ENCODE data around the gene SLC7A11.
A peak's percentile ranks its signal among the peaks of the same experiment; 100 is the strongest.

SLC7A11 gene

GRCh38 chr4:138242076-138242833, at the start of gene SLC7A11:
Gene SLC7A11 (minus strand): TSS chr4:138242349. CDS start chr4:138242069, 280 bp downstream.
- DNase-seq: peak; percentile 56

GRCh38 chr4:138291431-138291830, 49.3 kb upstream of the SLC7A11 start:
- DNase-seq: no peak

GRCh38 chr4:138290805-138291204, 48.7 kb upstream of the SLC7A11 start:
- no peak for DNase-seq

GRCh38 chr4:138279286-138279685, 37.1 kb upstream of the SLC7A11 start:
- no peak for DNase-seq

GRCh38 chr4:138277133-138277532, 35.0 kb upstream of the SLC7A11 start:
- DNase-seq: no peak

- DNase-seq: no peak
These were observed 33.9 kb upstream of the SLC7A11 start for GRCh38 chr4:138275963-138276621.

GRCh38 chr4:138275216-138275615, 33.1 kb upstream of the SLC7A11 start:
- no peak for DNase-seq

- no peak for DNase-seq
These were observed 27.0 kb upstream of the SLC7A11 start for GRCh38 chr4:138269175-138269574.

- no peak for DNase-seq
These were observed 25.7 kb upstream of the SLC7A11 start for GRCh38 chr4:138267835-138268234.

- no peak for DNase-seq
These were observed 24.8 kb upstream of the SLC7A11 start for GRCh38 chr4:138266948-138267347.

GRCh38 chr4:138263247-138263816, 21.2 kb upstream of the SLC7A11 start:
- DNase-seq: no peak

- no peak for DNase-seq
These were observed 20.3 kb upstream of the SLC7A11 start for GRCh38 chr4:138262469-138262868.

GRCh38 chr4:138262030-138262429, 19.9 kb upstream of the SLC7A11 start:
- DNase-seq: no peak

GRCh38 chr4:138259824-138260223, 17.7 kb upstream of the SLC7A11 start:
- no peak for DNase-seq

- no peak for DNase-seq
These were observed 17.1 kb upstream of the SLC7A11 start for GRCh38 chr4:138259271-138259670.

GRCh38 chr4:138256608-138257007, 14.5 kb upstream of the SLC7A11 start:
- DNase-seq: no peak

- no peak for DNase-seq
These were observed 13.9 kb upstream of the SLC7A11 start for GRCh38 chr4:138255917-138256597.

- no peak for DNase-seq
These were observed 10.4 kb upstream of the SLC7A11 start for GRCh38 chr4:138252551-138252950.

GRCh38 chr4:138251938-138252337, 9.8 kb upstream of the SLC7A11 start:
- no peak for DNase-seq

- no peak for DNase-seq
These were observed 7.0 kb upstream of the SLC7A11 start for GRCh38 chr4:138249132-138249531.

GRCh38 chr4:138248058-138248457, 5.9 kb upstream of the SLC7A11 start:
- no peak for DNase-seq

GRCh38 chr4:138247643-138248042, 5.5 kb upstream of the SLC7A11 start:
- no peak for DNase-seq

- DNase-seq: no peak
These were observed 1.2 kb upstream of the SLC7A11 start for GRCh38 chr4:138243369-138243768.

- no peak for DNase-seq
These were observed 646 bp upstream of the SLC7A11 start for GRCh38 chr4:138242834-138243156.

All from NK-92 treated with Interleukin-12 subunit alpha and Interleukin-12 subunit beta, amount 100 ng/mL, for 24 hours (cell line).